Duodenal mucosa (tissue), 2 donors: ENCODE data around the gene B4GAT1.
"Not testable (repeated sequence)": the region's sequence is repeated elsewhere in the genome, so short reads cannot be mapped to it uniquely, and the experiment has no call there.

Source experiments
- H3K27ac ChIP-seq: one replicate; pipeline ENCODE4 v1.7.0; 2013; ENCODE audit warnings: low read depth, low read length
- H3K27me3 ChIP-seq, 2 donors: one replicate each; pipeline ENCODE4 v1.7.0; 2013; ENCODE audit warnings: low read length in 2 of 2, control low read depth in 1 of 2; ENCODE audit not compliant: insufficient read depth in 2 of 2, control insufficient read depth in 1 of 2
- H3K36me3 ChIP-seq, 2 donors: one replicate each; pipeline ENCODE4 v1.7.0; 2013; ENCODE audit warnings: low read length in 2 of 2, control low read depth in 1 of 2; ENCODE audit not compliant: insufficient read depth in 2 of 2, control insufficient read depth in 1 of 2
- H3K4me1 ChIP-seq, 2 donors: one replicate each; pipeline ENCODE4 v1.7.0; 2013; ENCODE audit warnings: low read length in 2 of 2, control low read depth in 1 of 2; ENCODE audit not compliant: insufficient read depth in 2 of 2, control insufficient read depth in 1 of 2
- H3K4me3 ChIP-seq, 2 donors: one replicate each; pipeline ENCODE4 v1.7.0; 2013; ENCODE audit warnings: low read length in 2 of 2, low read depth in 1 of 2
- H3K9ac ChIP-seq, 2 donors: one replicate each; pipeline ENCODE4 v1.7.0; 2013; ENCODE audit warnings: low read length in 2 of 2, low read depth in 1 of 2
- H3K9me3 ChIP-seq, 2 donors: one replicate each; pipeline ENCODE4 v1.7.0; 2013; ENCODE audit warnings: low read length in 2 of 2, control low read depth in 1 of 2; ENCODE audit not compliant: control insufficient read depth in 1 of 2

Gene B4GAT1

DNA sequence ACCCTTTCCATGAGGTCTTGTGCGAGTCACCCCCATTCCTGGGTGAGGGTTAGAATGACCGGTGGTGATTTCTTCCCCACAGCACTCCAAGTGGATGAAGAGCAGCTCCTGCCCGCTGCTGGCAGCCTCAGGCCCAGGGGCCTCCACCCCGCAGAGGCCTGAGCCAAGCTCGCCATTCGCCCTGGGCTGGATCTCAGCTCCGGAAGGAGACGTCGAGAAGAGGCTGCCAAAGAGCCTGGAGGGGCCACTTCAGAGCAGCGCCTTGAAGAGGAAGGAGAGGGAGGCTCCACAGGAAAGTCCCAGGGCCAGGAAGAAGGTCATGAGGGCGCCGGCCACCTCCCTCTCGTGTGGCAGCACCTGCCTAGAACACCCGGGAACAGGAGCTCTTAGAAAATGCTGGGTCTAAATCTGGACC lies 15.8 kb upstream of the B4GAT1 start:
- Histone ChIP-seq H3K9ac (no peak overlapping the region), H3K27me3 (no peaks in the 10 kb centered on the region), H3K4me1 (no peaks in the 10 kb centered on the region), H3K36me3 (peaks cover 8 to 46% of the 10 kb centered on the region in 2 donors), H3K4me3 (no peak overlapping the region), H3K9me3 (no peaks in the 10 kb centered on the region), H3K27ac (no peak overlapping the region)

DNA sequence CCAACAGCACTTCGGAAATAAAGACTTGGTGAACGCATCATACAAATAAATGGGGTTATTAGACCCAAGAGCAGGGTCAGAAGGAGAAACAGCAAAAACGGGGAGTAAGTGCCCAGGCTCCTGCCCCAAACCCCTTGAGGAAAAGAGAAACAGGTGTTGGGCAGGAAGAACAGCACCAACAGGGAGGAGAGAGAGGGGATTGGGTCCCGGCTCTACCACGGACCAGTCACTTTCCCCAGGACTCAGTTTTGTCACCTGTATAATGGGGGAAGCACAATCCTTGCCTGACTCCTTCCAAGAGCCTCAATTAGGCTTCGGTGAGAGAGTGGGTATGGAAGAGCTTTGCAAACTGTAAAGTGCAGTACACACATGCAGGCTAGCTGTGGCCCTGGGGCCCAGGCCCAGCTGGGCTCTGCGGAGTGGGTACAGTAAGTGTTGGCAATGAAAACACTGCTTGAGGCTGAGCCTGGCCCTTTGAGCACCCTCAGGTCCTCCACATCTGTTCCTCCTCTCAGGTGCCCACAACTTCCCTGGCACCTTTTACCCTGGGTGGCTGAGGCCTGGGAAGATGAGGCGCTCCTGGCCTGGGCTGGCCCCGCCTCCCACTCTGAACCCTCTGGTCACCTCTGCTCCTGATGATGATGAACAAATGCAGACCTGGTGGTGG lies 15.2 kb upstream of the B4GAT1 start:
- no peaks in the 10 kb centered on the region for H3K9me3 ChIP-seq
- H3K4me1 ChIP-seq = no peaks in the 10 kb centered on the region
- peaks cover 8 to 42% of the 10 kb centered on the region in 2 donors for H3K36me3 ChIP-seq
- H3K27ac ChIP-seq = no peak overlapping the region
- no peak overlapping the region for H3K4me3 ChIP-seq
- no peak overlapping the region for H3K9ac ChIP-seq
- no peaks in the 10 kb centered on the region for H3K27me3 ChIP-seq

DNA sequence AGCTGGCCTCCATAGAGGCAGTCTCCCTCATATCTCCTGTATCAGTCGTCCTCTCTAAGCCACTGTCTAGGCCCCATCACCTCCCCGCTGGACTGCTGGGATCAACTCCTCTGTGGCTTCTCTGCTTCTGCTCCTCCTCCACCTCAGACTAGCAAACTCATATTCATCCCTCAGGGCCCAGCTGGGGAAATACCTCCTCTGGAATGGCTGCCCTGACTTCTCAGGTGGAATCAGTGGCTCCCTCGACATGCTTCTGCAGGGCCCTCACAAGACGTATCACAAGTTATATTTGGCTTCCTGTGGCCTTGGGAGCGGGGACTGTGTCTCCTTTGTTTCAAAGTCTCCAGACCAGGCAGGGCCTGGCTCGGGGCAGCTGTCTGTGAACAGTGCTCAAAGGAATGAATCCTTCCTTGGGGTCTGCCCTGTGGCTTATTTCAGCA lies 14.1 kb upstream of the B4GAT1 start:
- Histone ChIP-seq H3K9me3 (no peaks in the 10 kb centered on the region), H3K27ac (no peak overlapping the region), H3K36me3 (peaks cover 6 to 35% of the 10 kb centered on the region in 2 donors), H3K4me1 (no peaks in the 10 kb centered on the region), H3K4me3 (no peak overlapping the region), H3K27me3 (no peaks in the 10 kb centered on the region), H3K9ac (no peak overlapping the region)

DNA sequence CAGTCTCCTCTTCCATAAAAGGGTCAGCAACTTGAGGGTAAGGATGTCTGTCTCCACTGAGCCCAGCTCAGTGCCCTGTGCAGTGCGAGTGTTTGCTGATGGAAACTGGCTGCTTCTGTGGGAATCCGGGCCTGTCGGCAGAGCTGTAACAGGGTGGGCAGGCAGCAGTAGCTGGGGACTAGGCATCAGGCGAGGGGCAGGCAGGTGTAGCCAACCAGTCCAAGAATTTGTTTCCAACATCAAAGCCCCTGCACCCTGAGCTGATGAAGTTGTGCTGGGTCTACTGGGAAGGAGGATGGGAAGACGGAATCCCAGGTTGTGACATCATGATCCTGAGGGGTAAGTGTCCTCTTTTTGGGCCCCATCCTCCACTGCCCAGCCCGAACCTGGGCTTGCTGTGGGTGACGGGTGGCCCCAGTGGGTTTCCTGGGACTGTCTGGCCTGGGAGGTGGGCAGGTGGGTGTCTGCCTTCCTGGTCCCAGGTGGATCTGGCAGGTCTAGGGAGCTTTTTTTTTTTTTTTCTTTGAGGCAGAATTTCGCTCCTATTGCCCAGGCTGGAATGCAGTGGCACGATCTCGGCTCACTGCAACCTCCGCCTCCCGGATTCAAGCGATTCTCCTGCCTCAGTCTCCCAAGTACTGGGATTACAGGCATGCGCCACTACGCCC lies 13.1 kb upstream of the B4GAT1 start:
- peaks cover 6 to 35% of the 10 kb centered on the region in 2 donors for H3K36me3 ChIP-seq
- H3K4me1 ChIP-seq = no peaks in the 10 kb centered on the region
- H3K27ac ChIP-seq = no peak overlapping the region
- H3K9me3 ChIP-seq = no peaks in the 10 kb centered on the region
- H3K4me3 ChIP-seq = no peak overlapping the region
- no peak overlapping the region for H3K9ac ChIP-seq
- H3K27me3 ChIP-seq = no peaks in the 10 kb centered on the region

DNA sequence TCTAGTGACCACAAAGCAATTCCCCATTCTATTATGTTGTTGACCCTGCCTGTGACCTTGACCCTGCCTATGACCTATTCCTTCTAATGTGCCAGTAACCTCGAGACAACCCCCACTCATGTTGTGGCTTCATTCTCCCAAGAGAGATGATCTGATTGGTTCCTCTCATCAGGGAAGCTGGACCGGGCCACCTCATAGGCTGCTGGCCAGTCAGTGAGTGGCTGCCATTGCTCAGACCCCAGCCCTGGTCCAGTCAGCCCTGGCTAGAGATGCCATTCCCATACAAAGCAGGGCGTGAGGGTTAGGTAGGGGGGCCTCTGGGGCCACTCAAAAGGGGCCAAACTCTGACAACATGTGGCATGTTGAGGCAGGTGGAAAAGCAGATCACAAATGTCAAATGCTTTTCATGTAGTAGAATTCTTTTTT lies 12.2 kb upstream of the B4GAT1 start:
- H3K4me1 ChIP-seq = no peaks in the 10 kb centered on the region
- H3K27me3 ChIP-seq = no peaks in the 10 kb centered on the region
- H3K9me3 ChIP-seq = no peaks in the 10 kb centered on the region
- H3K36me3 ChIP-seq = peaks cover 6 to 35% of the 10 kb centered on the region in 2 donors
- no peak overlapping the region for H3K9ac ChIP-seq
- H3K27ac ChIP-seq = no peak overlapping the region
- H3K4me3 ChIP-seq = no peak overlapping the region

DNA sequence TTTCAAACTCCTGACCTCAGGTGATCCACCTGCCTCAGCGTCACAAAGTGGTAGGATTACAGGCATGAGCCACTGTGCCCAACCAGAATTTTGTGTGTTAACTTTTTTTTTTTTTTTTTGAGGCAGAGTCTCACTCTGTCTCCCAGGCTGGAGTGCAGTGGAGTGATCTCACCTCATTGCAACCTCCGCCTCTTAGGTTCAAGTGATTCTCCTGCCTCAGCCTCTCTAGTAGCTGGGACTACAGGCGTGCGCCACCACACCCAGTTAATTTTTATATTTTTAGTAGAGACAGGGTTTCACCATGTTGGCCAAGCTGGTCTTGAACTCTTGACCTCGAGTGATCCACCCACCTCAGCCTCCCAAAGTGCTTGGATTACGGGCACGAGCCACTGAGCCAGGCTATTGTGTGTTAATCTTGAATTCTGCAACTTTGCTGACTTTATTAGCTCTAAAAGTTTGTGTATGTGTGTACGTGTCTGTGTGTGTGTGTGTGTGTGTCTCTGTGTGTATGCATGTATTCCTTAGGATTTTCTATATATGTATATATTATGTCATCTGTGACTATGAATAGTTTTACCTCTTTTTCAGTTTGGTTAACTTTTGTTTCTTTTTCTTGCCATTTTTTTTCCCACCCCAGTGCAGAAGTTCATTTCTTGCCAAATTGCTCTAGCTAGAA lies 3.3 kb upstream of the B4GAT1 start:
- H3K36me3 ChIP-seq = not testable (repeated sequence)
- H3K9ac ChIP-seq = peak overlapping the region in 1 of 2 donors; percentile 36

DNA sequence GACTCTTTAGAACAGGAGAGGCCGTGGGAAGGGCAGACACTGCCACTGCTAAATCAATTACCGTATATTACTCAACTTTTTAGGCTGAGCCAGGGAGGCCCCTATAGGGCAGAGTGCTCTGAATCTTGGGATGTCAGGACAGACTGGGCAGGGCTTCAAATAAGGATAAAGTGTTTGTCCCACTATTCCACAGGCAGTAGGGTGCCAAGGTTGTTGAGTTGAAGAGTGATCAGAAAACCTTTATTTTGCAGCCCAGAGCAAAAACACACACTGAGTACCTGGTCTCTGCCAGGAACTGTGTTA lies 1.6 kb upstream of the B4GAT1 start:
- H3K4me1 ChIP-seq = peaks cover 27 to 41% of the 10 kb centered on the region in 2 donors
- H3K27me3 ChIP-seq = no peaks in the 10 kb centered on the region
- no peaks in the 10 kb centered on the region for H3K9me3 ChIP-seq
- H3K4me3 ChIP-seq = peak overlapping the region; percentile 22 to 84
- H3K27ac ChIP-seq = no peak overlapping the region
- H3K36me3 ChIP-seq = peaks cover 0 to 1% of the 10 kb centered on the region in 2 donors
- H3K9ac ChIP-seq = peak overlapping the region; percentile 12 to 30

More for the DNA sequence above, 3.3 kb upstream of the B4GAT1 start:
- Histone ChIP-seq H3K4me3 (peak overlapping the region; percentile 14 to 42), H3K4me1 (peaks cover 21 to 30% of the 10 kb centered on the region in 2 donors), H3K27ac (peak overlapping the region; percentile 67)
- not testable (repeated sequence) for H3K9me3 ChIP-seq, H3K27me3 ChIP-seq

DNA sequence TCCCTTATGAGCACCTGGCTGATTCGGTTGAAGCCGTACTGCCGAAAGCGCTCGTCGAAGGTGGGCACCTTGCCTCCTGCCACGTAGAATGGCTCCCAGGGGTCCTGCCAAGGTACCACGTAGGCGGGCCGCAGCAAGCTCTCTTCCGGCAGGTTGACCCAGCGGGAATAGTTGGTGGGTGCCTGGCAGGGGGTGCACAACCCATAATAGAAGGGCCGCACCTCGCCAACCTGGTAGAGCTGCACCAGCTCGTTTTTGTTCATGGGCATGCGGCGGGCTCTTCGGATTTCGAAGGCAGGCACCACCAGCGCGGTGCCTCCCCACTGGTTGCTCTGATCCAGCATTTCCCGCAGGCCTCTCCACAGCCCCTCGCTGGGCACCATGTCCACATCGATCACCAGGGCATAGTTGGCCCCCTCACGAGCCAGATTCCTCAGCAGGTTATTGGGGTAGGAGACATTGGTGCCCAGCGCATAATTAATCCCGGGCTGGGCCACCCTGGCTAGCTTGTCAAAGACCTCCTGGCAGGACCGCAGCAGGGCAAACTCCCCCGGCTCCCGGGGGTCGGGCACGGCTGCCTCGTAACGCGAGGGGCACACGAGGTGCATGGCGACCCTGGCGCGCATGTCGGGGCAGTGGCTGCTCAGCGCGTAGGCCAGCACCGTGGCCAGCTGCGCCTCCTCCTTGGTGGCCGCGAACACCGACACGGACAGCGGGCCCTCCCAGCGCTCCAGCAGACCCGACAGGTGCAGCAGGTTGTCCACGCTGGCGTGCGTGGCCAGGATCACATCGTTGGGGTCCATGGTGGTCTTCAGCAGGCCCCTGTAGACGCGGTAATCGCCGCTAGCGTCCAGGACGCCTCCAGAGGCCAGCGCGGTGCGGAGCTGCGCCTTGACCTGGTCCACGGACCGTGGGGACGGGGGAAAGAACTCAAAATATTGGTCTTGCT lies 679 bp downstream of the B4GAT1 start:
- Histone ChIP-seq H3K27me3 (no peaks in the 10 kb centered on the region), H3K27ac (peak overlapping the region; percentile 87), H3K4me1 (peaks cover 33 to 43% of the 10 kb centered on the region in 2 donors), H3K36me3 (peaks cover 7 to 9% of the 10 kb centered on the region in 2 donors), H3K4me3 (peak overlapping the region; percentile 97 to 98), H3K9ac (peak overlapping the region; percentile 99 to 100), H3K9me3 (no peaks in the 10 kb centered on the region)

DNA sequence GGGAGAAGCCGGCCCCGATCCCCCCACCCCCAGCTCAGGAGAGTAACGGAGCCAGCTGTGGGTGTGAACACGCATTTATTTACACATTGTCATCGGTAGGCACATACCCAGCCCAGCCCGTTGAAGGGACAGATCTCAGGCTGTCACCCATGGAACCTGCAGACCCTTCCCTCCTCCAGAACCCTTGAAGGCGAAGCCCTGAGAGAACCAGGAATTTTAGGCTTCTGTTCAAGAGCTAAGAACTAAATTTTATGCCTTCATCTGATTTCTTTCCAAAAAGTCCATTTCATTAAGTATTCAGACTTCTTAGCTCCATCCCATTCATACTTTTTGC lies 2.1 kb downstream of the B4GAT1 start:
- H3K9ac ChIP-seq = peak overlapping the region; percentile 99 to 100
- H3K27ac ChIP-seq = peak overlapping the region; percentile 36
- no peaks in the 10 kb centered on the region for H3K9me3 ChIP-seq
- H3K27me3 ChIP-seq = no peaks in the 10 kb centered on the region
- peak overlapping the region; percentile 97 to 98 for H3K4me3 ChIP-seq
- H3K4me1 ChIP-seq = peaks cover 33 to 43% of the 10 kb centered on the region in 2 donors
- H3K36me3 ChIP-seq = peaks cover 18 to 21% of the 10 kb centered on the region in 2 donors
